Transverse colon (tissue), 4 donors: ENCODE data around the gene FGF2.

Experiments
- CTCF ChIP-seq, 5 experiments: fragments of 200-600 bp in 3 of 5; fragments of 450-650 bp in 2 of 5; sonication (generic) in 3 of 5; IDR thresholded peaks; 1 replicate in 2 of 5; 2 replicates in 3 of 5; pipeline ENCODE4 v1.5.1; 2016 to 2017; ENCODE audit warnings: antibody characterized with exemption in 5 of 5, inconsistent platforms in 3 of 5, mild to moderate bottlenecking in 2 of 5, moderate library complexity in 1 of 5
- POLR2A ChIP-seq: fragments of 450-650 bp; IDR thresholded peaks from one replicate; pipeline ENCODE4 v1.6.1; 2016; ENCODE audit warnings: antibody characterized with exemption, mild to moderate bottlenecking, moderate library complexity
- POLR2AphosphoS5 ChIP-seq, 3 donors: sonication (generic); formaldehyde crosslinking; IDR thresholded peaks; one replicate each; pipeline ENCODE4 v1.6.1; 2016; ENCODE audit warnings: antibody characterized with exemption in 3 of 3

- TF ChIP-seq CTCF (IDR thresholded peaks at IDR 0.05): no peak
- TF ChIP-seq POLR2AphosphoS5 (IDR thresholded peaks at IDR 0.05): no peak
- TF ChIP-seq POLR2A: no peak
These were observed 29.1 kb upstream of the FGF2 start for GRCh38 chr4:122797405-122798094.
